T-helper 9 cell (primary cell): ENCODE measurements around the gene IFT81.
"Not testable (repeated sequence)": the region's sequence is repeated elsewhere in the genome, so short reads cannot be mapped to it uniquely, and the experiment has no call there.

ENCODE experiments used
- DNase-seq: peaks from one replicate; pipeline ENCODE4 v3.0.0-alpha.2; 2020

IFT81 gene

GRCh38 chr12:110109037-110109836 is 14.9 kb upstream of the IFT81 start:
- no peak for DNase-seq

- DNase-seq: no peak
These were observed 14.2 kb upstream of the IFT81 start for GRCh38 chr12:110109837-110110535.

- no peak for DNase-seq
These were observed 12.5 kb upstream of the IFT81 start for GRCh38 chr12:110111476-110112334.

- DNase-seq: no peak
These were observed 11.9 kb upstream of the IFT81 start for GRCh38 chr12:110112335-110112660.

- DNase-seq: no peak
These were observed 9.6 kb upstream of the IFT81 start for GRCh38 chr12:110114528-110114937.

GRCh38 chr12:110115675-110116074 is 8.5 kb upstream of the IFT81 start:
- DNase-seq: no peak

GRCh38 chr12:110116623-110117022 is 7.5 kb upstream of the IFT81 start:
- no peak for DNase-seq

- DNase-seq: not testable (repeated sequence)
These were observed 6.9 kb upstream of the IFT81 start for GRCh38 chr12:110117210-110117609.

GRCh38 chr12:110117956-110118685 is 6.0 kb upstream of the IFT81 start:
- DNase-seq: no peak

GRCh38 chr12:110122929-110123328 is 1.2 kb upstream of the IFT81 start:
- DNase-seq: no peak

GRCh38 chr12:110123919-110124268 is 263 bp upstream of the IFT81 start:
- DNase-seq: no peak

GRCh38 chr12:110126557-110126956 is 2.4 kb downstream of the IFT81 start:
- no peak for DNase-seq

- no peak for DNase-seq
These were observed 10.7 kb downstream of the IFT81 start for GRCh38 chr12:110134691-110135411.

- no peak for DNase-seq
These were observed 11.6 kb downstream of the IFT81 start for GRCh38 chr12:110135806-110136205.

GRCh38 chr12:110137786-110138185 is 13.6 kb downstream of the IFT81 start:
- no peak for DNase-seq

- no peak for DNase-seq
These were observed 17.2 kb downstream of the IFT81 start for GRCh38 chr12:110141389-110141788.

GRCh38 chr12:110146986-110147385 is 22.8 kb downstream of the IFT81 start:
- DNase-seq: no peak

GRCh38 chr12:110149086-110149660 is 25.0 kb downstream of the IFT81 start:
- DNase-seq: no peak

GRCh38 chr12:110156766-110157165 is 32.6 kb downstream of the IFT81 start:
- DNase-seq: no peak

- no peak for DNase-seq
These were observed 33.4 kb downstream of the IFT81 start for GRCh38 chr12:110157539-110157938.

GRCh38 chr12:110159671-110160245 is 35.6 kb downstream of the IFT81 start:
- DNase-seq: no peak
